Thoracic aorta (tissue), 2 donors: ENCODE measurements around the gene WNK4. TPM values are rescaled to one million over a fixed set of nuclear protein-coding genes. Genes with fewer than 3 reads are reported as not detected.

Experiments used
- ATAC-seq: fragments of 150-250 bp; one replicate; pipeline ENCODE4 v1.8.0; 2017; ENCODE audit warnings: low read depth; ENCODE audit not compliant: insufficient number of reproducible peaks, low FRiP score
- DNase-seq: peaks from one replicate; pipeline ENCODE4 v3.0.0-alpha.2; 2020; ENCODE audit warnings: low spot score
- H3K27ac ChIP-seq, 2 donors: fragments of 200-600 bp; sonication (generic); 1 replicate in 1 of 2; 2 replicates in 1 of 2; pipeline ENCODE4 v1.5.1; 2016; ENCODE audit warnings: mild to moderate bottlenecking in 2 of 2, moderate library complexity in 2 of 2
- H3K27me3 ChIP-seq: fragments of 200-600 bp; sonication (generic); replicated peaks from 2 replicates; pipeline ENCODE4 v1.6.0; 2016; ENCODE audit warnings: mild to moderate bottlenecking; ENCODE audit not compliant: insufficient read depth
- H3K36me3 ChIP-seq: fragments of 200-600 bp; sonication (generic); one replicate; pipeline ENCODE4 v1.5.1; 2016
- H3K4me1 ChIP-seq, 2 donors: fragments of 200-600 bp; sonication (generic); 1 replicate in 1 of 2; 2 replicates in 1 of 2; pipeline versions ENCODE4 v1.5.1 to v1.6.0; 2016; ENCODE audit warnings: low read depth in 2 of 2, mild to moderate bottlenecking in 1 of 2; ENCODE audit not compliant: control insufficient read depth in 1 of 2
- H3K4me3 ChIP-seq: fragments of 200-600 bp; sonication (generic); 2 replicates; pipeline ENCODE4 v1.5.1; 2016; ENCODE audit warnings: mild to moderate bottlenecking
- H3K9me3 ChIP-seq: fragments of 200-600 bp; sonication (generic); 2 replicates; pipeline ENCODE4 v1.5.1; 2016
- total RNA-seq, 2 donors: library from RNA; depleted of rRNA; stranded (reverse); fragments of >200 nt; gene quantifications; one replicate each; pipeline versions ENCODE4 v1.1.0 to v1.2.3, GENCODE V29; 2016
- TF ChIP-seq, protein P1 (sequence below): fragments of 200-600 bp; sonication (generic); IDR thresholded peaks from one replicate; pipeline ENCODE4 v1.5.1; 2019; ENCODE audit warnings: antibody characterized with exemption

Gene WNK4
- total RNA-seq, 2 donors from 2014 or later: not detected

- Histone ChIP-seq H3K4me1 (no peaks in the 10 kb centered on the region), H3K36me3 (peaks cover 59% of the 10 kb centered on the region), H3K27me3 (no peaks in the 10 kb centered on the region), H3K4me3 (no peak overlapping the region), H3K9me3 (no peaks in the 10 kb centered on the region), H3K27ac (no peak overlapping the region)
- no peak for DNase-seq
- no peak for ATAC-seq
- TF ChIP-seq, protein P1, sequence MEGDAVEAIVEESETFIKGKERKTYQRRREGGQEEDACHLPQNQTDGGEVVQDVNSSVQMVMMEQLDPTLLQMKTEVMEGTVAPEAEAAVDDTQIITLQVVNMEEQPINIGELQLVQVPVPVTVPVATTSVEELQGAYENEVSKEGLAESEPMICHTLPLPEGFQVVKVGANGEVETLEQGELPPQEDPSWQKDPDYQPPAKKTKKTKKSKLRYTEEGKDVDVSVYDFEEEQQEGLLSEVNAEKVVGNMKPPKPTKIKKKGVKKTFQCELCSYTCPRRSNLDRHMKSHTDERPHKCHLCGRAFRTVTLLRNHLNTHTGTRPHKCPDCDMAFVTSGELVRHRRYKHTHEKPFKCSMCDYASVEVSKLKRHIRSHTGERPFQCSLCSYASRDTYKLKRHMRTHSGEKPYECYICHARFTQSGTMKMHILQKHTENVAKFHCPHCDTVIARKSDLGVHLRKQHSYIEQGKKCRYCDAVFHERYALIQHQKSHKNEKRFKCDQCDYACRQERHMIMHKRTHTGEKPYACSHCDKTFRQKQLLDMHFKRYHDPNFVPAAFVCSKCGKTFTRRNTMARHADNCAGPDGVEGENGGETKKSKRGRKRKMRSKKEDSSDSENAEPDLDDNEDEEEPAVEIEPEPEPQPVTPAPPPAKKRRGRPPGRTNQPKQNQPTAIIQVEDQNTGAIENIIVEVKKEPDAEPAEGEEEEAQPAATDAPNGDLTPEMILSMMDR: no peak
Measured at GRCh38 chr17:42814633-42815399, 34.4 kb downstream of the WNK4 start.

DNA sequence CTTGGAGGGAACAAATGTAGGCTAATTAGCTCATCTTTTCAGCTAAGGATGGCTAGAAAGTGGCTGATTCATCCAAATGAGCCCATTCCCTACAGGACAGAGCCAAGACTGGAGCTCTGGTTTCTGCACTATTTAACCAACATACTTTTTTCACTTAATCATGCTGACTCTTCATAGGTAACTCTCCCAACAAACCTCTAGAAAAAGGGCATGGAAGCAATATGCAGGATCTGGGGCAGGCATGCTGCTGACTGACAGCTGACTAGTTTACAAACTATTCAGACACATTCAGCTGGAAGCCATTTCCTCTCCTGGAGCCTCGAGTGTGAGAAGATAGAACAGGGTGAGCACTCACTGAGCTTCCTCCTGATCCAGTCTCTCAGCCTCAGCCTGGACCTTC, 37.5 kb downstream of the WNK4 start:
- H3K4me1 ChIP-seq: peaks cover 6% of the 10 kb centered on the region in 2 donors
- TF ChIP-seq, protein P1: no peak
- ATAC-seq (no peak), DNase-seq (no peak)
- H3K27ac ChIP-seq: no peak overlapping the region
- no peaks in the 10 kb centered on the region for H3K27me3 ChIP-seq
- no peaks in the 10 kb centered on the region for H3K9me3 ChIP-seq
- H3K4me3 ChIP-seq: no peak overlapping the region
- peaks cover 64% of the 10 kb centered on the region for H3K36me3 ChIP-seq

DNA sequence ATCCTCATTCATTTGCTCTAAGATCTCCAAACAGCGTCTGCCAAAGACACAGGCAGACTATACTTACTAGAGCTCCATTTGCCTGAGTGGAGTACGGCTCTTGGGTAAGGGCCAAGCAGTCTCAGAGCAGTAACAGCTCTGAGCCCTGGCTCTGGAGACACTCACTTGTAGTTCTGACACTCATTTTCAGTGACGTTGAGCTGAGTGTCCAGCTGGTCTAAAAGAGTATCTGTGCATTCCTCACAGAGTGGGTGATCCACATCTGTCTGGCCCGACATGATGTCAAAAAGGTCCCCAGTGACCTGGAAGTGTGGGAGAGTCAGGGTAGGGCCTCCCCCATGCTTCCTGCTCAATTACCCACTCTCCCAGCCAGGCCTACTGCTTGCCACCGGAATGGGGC, 38.0 kb downstream of the WNK4 start:
- Histone ChIP-seq H3K4me3 (no peak overlapping the region), H3K27ac (no peak overlapping the region), H3K36me3 (peaks cover 64% of the 10 kb centered on the region), H3K4me1 (peaks cover 11% of the 10 kb centered on the region in 2 donors), H3K9me3 (no peaks in the 10 kb centered on the region), H3K27me3 (no peaks in the 10 kb centered on the region)
- TF ChIP-seq, protein P1: no peak
- ATAC-seq (no peak), DNase-seq (no peak)

DNA sequence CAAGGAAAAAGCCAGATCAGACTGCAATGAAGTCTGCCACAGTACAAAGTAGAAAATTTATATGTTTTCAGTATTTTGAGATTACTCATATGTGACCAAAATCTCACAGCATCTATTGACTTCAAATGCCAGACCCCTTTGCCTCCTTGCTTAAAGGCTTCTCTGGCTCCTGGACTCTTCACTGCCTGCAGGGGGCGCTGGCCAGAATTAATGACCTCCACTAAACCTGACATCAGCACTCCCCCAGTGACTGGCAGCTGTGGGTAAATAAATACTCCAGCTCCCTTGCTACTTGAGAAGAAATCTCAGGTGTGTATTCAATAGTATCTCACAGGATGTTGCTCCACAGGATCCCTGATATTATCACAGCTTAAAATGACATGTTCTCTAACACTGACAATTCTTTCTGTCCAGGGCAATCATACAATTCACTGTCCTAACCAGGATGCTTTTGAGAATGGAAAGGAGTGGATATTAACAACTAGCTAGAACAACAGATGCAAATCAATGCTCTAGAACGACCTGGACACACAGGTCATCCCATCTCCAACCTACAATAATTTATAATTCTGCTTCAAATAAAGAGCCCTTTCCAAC, 39.6 kb downstream of the WNK4 start:
- DNase-seq (no peak), ATAC-seq (no peak)
- no peaks in the 10 kb centered on the region for H3K9me3 ChIP-seq
- H3K27me3 ChIP-seq: no peaks in the 10 kb centered on the region
- H3K4me1 ChIP-seq: peaks cover 14 to 18% of the 10 kb centered on the region in 2 donors
- TF ChIP-seq, protein P1: peak; percentile 41
- no peak overlapping the region for H3K27ac ChIP-seq
- peaks cover 49% of the 10 kb centered on the region for H3K36me3 ChIP-seq
- no peak overlapping the region for H3K4me3 ChIP-seq

DNA sequence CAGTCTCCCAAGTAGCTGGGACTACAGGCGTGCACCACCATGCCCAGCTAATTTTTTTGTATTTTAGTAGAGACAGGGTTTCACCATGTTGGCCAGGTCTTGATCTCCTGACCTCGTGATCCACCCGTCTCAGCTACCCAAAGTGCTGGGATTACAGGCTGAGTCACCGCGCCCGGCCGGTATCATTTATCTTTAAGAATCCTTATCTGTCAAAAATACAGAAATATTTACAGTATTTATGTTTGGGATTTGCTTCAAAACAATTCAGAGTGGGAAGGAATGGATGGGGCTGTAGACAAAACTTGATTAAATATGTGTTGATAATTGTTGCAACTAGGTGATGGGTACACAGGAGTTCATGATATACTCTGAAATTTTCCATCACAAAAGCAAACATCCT, 40.8 kb downstream of the WNK4 start:
- H3K4me1 ChIP-seq: peaks cover 14 to 18% of the 10 kb centered on the region in 2 donors
- no peak overlapping the region for H3K4me3 ChIP-seq
- no peak for ATAC-seq
- TF ChIP-seq, protein P1: no peak
- no peak overlapping the region for H3K27ac ChIP-seq
- H3K9me3 ChIP-seq: no peaks in the 10 kb centered on the region
- H3K27me3 ChIP-seq: no peaks in the 10 kb centered on the region
- DNase-seq: no peak
- peaks cover 41% of the 10 kb centered on the region for H3K36me3 ChIP-seq
